ENCODE results near the gene CLASRP. TPM values are rescaled to one million over a fixed set of nuclear protein-coding genes. Genes with fewer than 3 reads are reported as not detected.

Gene CLASRP
- total RNA-seq, 1 experiment from 2014 or later: 87.1 TPM

DNA sequence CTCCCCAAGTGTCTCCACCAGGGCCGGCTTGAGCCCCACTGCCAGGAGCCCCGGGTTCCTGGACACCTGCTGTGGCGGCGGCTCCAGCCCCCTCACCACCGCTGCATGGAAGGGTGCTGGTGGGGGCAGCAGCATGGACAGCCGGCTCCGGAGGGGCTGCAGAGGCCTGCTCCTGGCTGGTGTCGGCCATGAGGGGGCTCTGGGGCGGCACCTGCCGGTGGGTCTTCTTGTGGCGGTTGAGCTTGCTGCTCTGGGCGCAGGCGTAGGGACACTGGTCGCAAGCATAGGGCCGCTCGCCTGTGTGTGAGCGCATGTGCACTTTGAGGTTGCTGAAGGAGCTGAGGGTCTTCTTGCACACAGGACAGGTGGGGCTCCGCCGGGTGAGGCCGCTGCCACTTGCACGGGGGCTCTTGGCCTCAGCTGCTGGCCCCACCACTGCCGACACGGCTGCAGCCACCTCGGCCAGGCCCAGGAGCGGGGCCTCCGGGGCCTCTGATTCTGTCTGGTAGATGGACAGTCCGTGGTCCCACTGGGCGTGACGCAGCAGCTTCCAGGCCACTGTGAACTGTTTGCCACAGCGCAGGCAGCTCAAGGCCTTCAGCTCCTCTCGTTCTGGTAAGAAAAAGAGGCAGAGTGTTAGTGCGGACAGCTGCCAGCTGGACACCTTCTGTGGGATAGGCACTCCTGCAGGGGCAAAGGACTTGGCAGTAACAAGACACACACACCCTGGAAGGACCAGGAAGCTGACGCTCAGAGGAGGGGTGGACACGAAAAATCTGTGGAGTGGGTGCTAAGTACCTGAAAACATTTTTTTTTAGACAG is 33.3 kb downstream of the CLASRP start:
- Mint-ChIP-seq H3K4me3 (no peak overlapping the region), H3K36me3 (ENCODE audit: insufficient read depth in 1 of 3, low read depth in 3 of 3) (peaks cover 23 to 47% (median 42%) of the 10 kb centered on the region in 3 experiments), H3K27ac (peak overlapping the region in 2 of 3 experiments; percentile 44 to 76; a peak in 3 of 7 replicates), H3K27me3 (ENCODE audit: low read depth) (no peaks in the 10 kb centered on the region), H3K4me1 (peaks cover 21 to 27% of the 10 kb centered on the region in 2 experiments), H3K9me3 (no peaks in the 10 kb centered on the region)
- H3T11ph ChIP-seq (ENCODE audit: low read length): no peak overlapping the region
- H2BK120ac ChIP-seq (ENCODE audit: low read depth, low read length, poor library complexity, severe bottlenecking): no peak overlapping the region
- no peak overlapping the region for H2BK5ac ChIP-seq (ENCODE audit: insufficient read length, low read length)
- no peak overlapping the region for H3K14ac ChIP-seq (ENCODE audit: insufficient read depth, low read length)
- WGBS (ENCODE audit: extremely low coverage, insufficient read length, low lambda C conversion rate): no CpG with 5 or more reads among the region's 34 CpGs
- no peak overlapping the region for H3K4ac ChIP-seq (ENCODE audit: low read depth, low read length)
- TF ChIP-seq, protein P1, sequence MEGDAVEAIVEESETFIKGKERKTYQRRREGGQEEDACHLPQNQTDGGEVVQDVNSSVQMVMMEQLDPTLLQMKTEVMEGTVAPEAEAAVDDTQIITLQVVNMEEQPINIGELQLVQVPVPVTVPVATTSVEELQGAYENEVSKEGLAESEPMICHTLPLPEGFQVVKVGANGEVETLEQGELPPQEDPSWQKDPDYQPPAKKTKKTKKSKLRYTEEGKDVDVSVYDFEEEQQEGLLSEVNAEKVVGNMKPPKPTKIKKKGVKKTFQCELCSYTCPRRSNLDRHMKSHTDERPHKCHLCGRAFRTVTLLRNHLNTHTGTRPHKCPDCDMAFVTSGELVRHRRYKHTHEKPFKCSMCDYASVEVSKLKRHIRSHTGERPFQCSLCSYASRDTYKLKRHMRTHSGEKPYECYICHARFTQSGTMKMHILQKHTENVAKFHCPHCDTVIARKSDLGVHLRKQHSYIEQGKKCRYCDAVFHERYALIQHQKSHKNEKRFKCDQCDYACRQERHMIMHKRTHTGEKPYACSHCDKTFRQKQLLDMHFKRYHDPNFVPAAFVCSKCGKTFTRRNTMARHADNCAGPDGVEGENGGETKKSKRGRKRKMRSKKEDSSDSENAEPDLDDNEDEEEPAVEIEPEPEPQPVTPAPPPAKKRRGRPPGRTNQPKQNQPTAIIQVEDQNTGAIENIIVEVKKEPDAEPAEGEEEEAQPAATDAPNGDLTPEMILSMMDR (conservative IDR thresholded peaks at IDR 0.05): no peak
- H2AK5ac ChIP-seq (ENCODE audit: insufficient read length, low read length): no peak overlapping the region
- H3K79me1 ChIP-seq (ENCODE audit: insufficient read depth, low read depth, low read length, poor library complexity, severe bottlenecking): no peaks in the 10 kb centered on the region
- no peak overlapping the region for H3K56ac ChIP-seq (ENCODE audit: insufficient read length, low read depth, low read length)
- no peaks in the 10 kb centered on the region for H3K27me3 ChIP-seq (ENCODE audit: insufficient read depth, low read length)
- H3K23ac ChIP-seq (ENCODE audit: insufficient read length, low read depth, low read length): no peak overlapping the region
- H3K27ac ChIP-seq (ENCODE audit: insufficient read length, low read depth, low read length): no peak overlapping the region
- no peaks in the 10 kb centered on the region for H3K9me3 ChIP-seq (ENCODE audit: control insufficient read depth, low read depth, low read length)
- H3K18ac ChIP-seq (ENCODE audit: insufficient read length, low read depth, low read length): no peak overlapping the region
- no peak overlapping the region for H4K8ac ChIP-seq (replicated peaks; ENCODE audit: insufficient read length, low read depth, low read length)
- H4K91ac ChIP-seq (ENCODE audit: insufficient read length, low read depth, low read length): no peak overlapping the region
- no peak overlapping the region for H4K5ac ChIP-seq (ENCODE audit: insufficient read length, low read depth, low read length)
- no peak overlapping the region for H3K9ac ChIP-seq (ENCODE audit: extremely low read depth, insufficient read length, low read length)
- H2BK15ac ChIP-seq (ENCODE audit: low read depth, low read length): no peak overlapping the region
- H3K4me1 ChIP-seq (ENCODE audit: insufficient read depth, low read length): peaks cover 3% of the 10 kb centered on the region; the same call in 1 of the 2 replicates
- H3K4me2 ChIP-seq (ENCODE audit: insufficient read depth, insufficient read length, low read length): no peak overlapping the region
- no peak overlapping the region for H2BK12ac ChIP-seq (ENCODE audit: insufficient read length, low read depth, low read length)
- no peak overlapping the region for H2AFZ ChIP-seq (ENCODE audit: low read length)
- DNase-seq: peak; percentile 69
- peaks cover 2% of the 10 kb centered on the region; the same call in 1 of the 2 replicates for H3K79me2 ChIP-seq (ENCODE audit: insufficient read depth, low read length)
- H3K23me2 ChIP-seq (ENCODE audit: insufficient read length, low read depth, low read length, poor library complexity, severe bottlenecking): peaks cover 17% of the 10 kb centered on the region
- no peak overlapping the region for H2BK20ac ChIP-seq (ENCODE audit: low read depth, low read length, poor library complexity, severe bottlenecking)
- H4K20me1 ChIP-seq (ENCODE audit: control insufficient read depth, insufficient read depth, insufficient read length): no peaks in the 10 kb centered on the region
